Esophagus muscularis mucosa (tissue), 4 donors: ENCODE results near the gene IL36RN. TPM values are rescaled to one million over a fixed set of nuclear protein-coding genes. Genes with fewer than 3 reads are reported as not detected.

Source experiments
- DNase-seq: peaks from one replicate; pipeline ENCODE4 v3.0.0-alpha.2; 2017; ENCODE audit errors: extremely low spot score
- H3K27ac ChIP-seq, 4 donors: fragments of 200-600 bp; sonication (generic); replicated peaks in 1 of 4; 1 replicate in 3 of 4; 2 replicates in 1 of 4; pipeline ENCODE4 v1.5.1; 2016 to 2019; ENCODE audit warnings: mild to moderate bottlenecking in 1 of 4
- H3K27me3 ChIP-seq, 4 donors: fragments of 200-600 bp; sonication (generic); one replicate each; pipeline versions ENCODE4 v1.5.1 to v1.6.0; 2016 to 2019
- H3K36me3 ChIP-seq, 4 donors: fragments of 200-600 bp; sonication (generic); one replicate each; pipeline ENCODE4 v1.5.1; 2016 to 2019
- H3K4me1 ChIP-seq, 4 donors: fragments of 200-600 bp; sonication (generic); one replicate each; pipeline ENCODE4 v1.5.1; 2016 to 2019
- H3K4me3 ChIP-seq, 4 donors: fragments of 200-600 bp; sonication (generic); 1 replicate in 2 of 4; 2 replicates in 2 of 4; pipeline ENCODE4 v1.5.1; 2016 to 2019; ENCODE audit warnings: mild to moderate bottlenecking in 4 of 4, moderate library complexity in 1 of 4
- H3K9me3 ChIP-seq, 4 donors: fragments of 200-600 bp; sonication (generic); 1 replicate in 3 of 4; 2 replicates in 1 of 4; pipeline ENCODE4 v1.5.1; 2016 to 2019
- EP300 ChIP-seq: sonication (generic); formaldehyde crosslinking; IDR thresholded peaks from one replicate; pipeline ENCODE4 v1.6.1; 2017; ENCODE audit warnings: antibody characterized with exemption
- POLR2A ChIP-seq: fragments of 450-650 bp; IDR thresholded peaks from one replicate; pipeline ENCODE4 v1.6.1; 2017; ENCODE audit warnings: antibody characterized with exemption, moderate library complexity, mild to moderate bottlenecking, low read depth
- POLR2AphosphoS5 ChIP-seq, 2 donors: sonication (generic); formaldehyde crosslinking; IDR thresholded peaks; one replicate each; pipeline ENCODE4 v1.6.1; 2017; ENCODE audit warnings: antibody characterized with exemption in 2 of 2
- WGBS: methylation state at CpG from one replicate; pipeline ENCODE4 v1.1.5; 2018; 5-methylcytosine and 5-hydroxymethylcytosine counted together
- intact Hi-C: fragments of 100-400 bp; cut with DNase I; formaldehyde crosslinking; loops from one replicate; pipeline ENCODE4 v1.15.1; 2023
- small RNA-seq, 3 donors: library from RNA; depleted of rRNA; stranded (forward); fragments of <200 nt; gene quantifications; one replicate each; pipeline ENCODE3, GENCODE V24; 2016
- total RNA-seq, 4 donors: library from RNA; depleted of rRNA; stranded (reverse); fragments of >200 nt; gene quantifications; one replicate each; pipeline versions ENCODE4 v1.1.0 to v1.2.1, GENCODE V29; 2016

Gene IL36RN
- total RNA-seq, 4 donors from 2014 or later: not detected

- peak; percentile 68 for DNase-seq
- H3K9me3 ChIP-seq: no peaks in the 10 kb centered on the region
- H3K27me3 ChIP-seq: no peaks in the 10 kb centered on the region
- no peak overlapping the region for H3K4me3 ChIP-seq
- no peaks in the 10 kb centered on the region for H3K4me1 ChIP-seq
- H3K27ac ChIP-seq: no peak overlapping the region
- 62% methylated on average over 3 of the region's 3 CpGs for WGBS
- intact Hi-C loops: no loop called here
- TF ChIP-seq EP300: no peak
- TF ChIP-seq POLR2A: no peak
- TF ChIP-seq POLR2AphosphoS5 (IDR thresholded peaks at IDR 0.05): no peak
- H3K36me3 ChIP-seq: no peaks in the 10 kb centered on the region
Measured at GRCh38 chr2:113113807-113114206, 54.8 kb downstream of the IL36RN start.

Small RNAs within 50 kb of the gene (small RNA-seq; reads per million reads assigned to genes)
- 0 reads per million in 3 donors for gene RNU6-1180P

Other genes starting within 250 kb of the IL36RN start
- gene IL1B, start 222.4 kb upstream of the IL36RN start, total RNA-seq: 1 to 10 TPM in 1 of 4 donors, not detected in 3; 2.7 TPM
- gene IL37, start 148.0 kb upstream of the IL36RN start, total RNA-seq: not detected
- gene IL36G, start 81.2 kb upstream of the IL36RN start, total RNA-seq: not detected
- not detected for gene IL36A, start 53.7 kb upstream of the IL36RN start, total RNA-seq
- gene IL36B, start 6.3 kb upstream of the IL36RN start, total RNA-seq: not detected
- gene IL1F10, start 8.8 kb downstream of the IL36RN start, total RNA-seq: not detected
- gene IL1RN, start 68.4 kb downstream of the IL36RN start, total RNA-seq: 1 to 10 TPM in 1 of 4 donors, under 1 TPM in 2, not detected in 1; 0.40 to 4.1 (median 0.83) TPM
- 1 to 10 TPM; 3.1 to 4.6 (median 3.6) TPM for gene PSD4, start 114.8 kb downstream of the IL36RN start, total RNA-seq
- 1 to 10 TPM in 2 of 4 donors, under 1 TPM in 2; 0.58 to 2.1 (median 1.1) TPM for gene PAX8, start 219.7 kb downstream of the IL36RN start, total RNA-seq